Gastrocnemius medialis (tissue), 4 donors: ENCODE measurements around the gene ZDHHC14.

Experiments
- POLR2A ChIP-seq, 2 donors: fragments of 450-650 bp; IDR thresholded peaks; one replicate each; pipeline ENCODE4 v1.6.1; 2017; ENCODE audit warnings: antibody characterized with exemption in 2 of 2, mild to moderate bottlenecking in 2 of 2, moderate library complexity in 2 of 2
- TF ChIP-seq, protein P1 (sequence below), 5 experiments: fragments of 450-650 bp in 3 of 5; fragments of 200-600 bp in 2 of 5; sonication (generic) in 2 of 5; IDR thresholded peaks in 4 of 5; conservative IDR thresholded peaks in 1 of 5; 1 replicate in 4 of 5; 2 replicates in 1 of 5; pipeline ENCODE4 v1.5.1; 2016 to 2019; ENCODE audit warnings: antibody characterized with exemption in 5 of 5, mild to moderate bottlenecking in 3 of 5, moderate library complexity in 3 of 5

DNA sequence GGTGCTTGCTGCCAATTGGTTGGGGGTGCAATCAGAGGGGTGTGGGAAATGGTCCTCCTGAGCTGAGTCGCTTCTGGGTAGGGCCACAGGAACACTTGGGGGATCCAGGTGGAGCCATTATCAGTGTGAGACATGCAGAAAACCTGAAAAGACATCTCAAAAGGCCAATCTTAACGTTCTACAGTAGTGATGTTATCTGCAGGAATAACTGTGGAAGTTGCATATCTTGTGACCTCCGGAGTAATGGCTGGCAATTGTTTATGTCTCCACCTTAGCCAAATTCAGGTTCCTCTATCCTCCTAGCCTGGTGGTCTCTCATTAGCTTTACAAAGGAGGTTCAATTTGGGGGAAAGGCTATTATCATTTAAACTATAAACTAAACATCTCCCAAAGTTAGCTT lies 327.2 kb downstream of the ZDHHC14 start:
- TF ChIP-seq, protein P1, sequence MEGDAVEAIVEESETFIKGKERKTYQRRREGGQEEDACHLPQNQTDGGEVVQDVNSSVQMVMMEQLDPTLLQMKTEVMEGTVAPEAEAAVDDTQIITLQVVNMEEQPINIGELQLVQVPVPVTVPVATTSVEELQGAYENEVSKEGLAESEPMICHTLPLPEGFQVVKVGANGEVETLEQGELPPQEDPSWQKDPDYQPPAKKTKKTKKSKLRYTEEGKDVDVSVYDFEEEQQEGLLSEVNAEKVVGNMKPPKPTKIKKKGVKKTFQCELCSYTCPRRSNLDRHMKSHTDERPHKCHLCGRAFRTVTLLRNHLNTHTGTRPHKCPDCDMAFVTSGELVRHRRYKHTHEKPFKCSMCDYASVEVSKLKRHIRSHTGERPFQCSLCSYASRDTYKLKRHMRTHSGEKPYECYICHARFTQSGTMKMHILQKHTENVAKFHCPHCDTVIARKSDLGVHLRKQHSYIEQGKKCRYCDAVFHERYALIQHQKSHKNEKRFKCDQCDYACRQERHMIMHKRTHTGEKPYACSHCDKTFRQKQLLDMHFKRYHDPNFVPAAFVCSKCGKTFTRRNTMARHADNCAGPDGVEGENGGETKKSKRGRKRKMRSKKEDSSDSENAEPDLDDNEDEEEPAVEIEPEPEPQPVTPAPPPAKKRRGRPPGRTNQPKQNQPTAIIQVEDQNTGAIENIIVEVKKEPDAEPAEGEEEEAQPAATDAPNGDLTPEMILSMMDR (IDR thresholded peaks at IDR 0.05 in 4 of 5, conservative IDR thresholded peaks at IDR 0.05 in 1 of 5): no peak
- TF ChIP-seq POLR2A (IDR thresholded peaks at IDR 0.05): no peak
